Left ventricle myocardium inferior (tissue), 1 donor: ENCODE results near the gene PCBP3. TPM values are rescaled to one million over a fixed set of nuclear protein-coding genes. Genes with fewer than 3 reads are reported as not detected.
"Not testable (repeated sequence)": the region's sequence is repeated elsewhere in the genome, so short reads cannot be mapped to it uniquely, and the experiment has no call there.

Experiments
- DNase-seq: peaks from one replicate; pipeline ENCODE4 v3.0.0-alpha.2; 2020
- H3K27ac ChIP-seq: fragments of 200-600 bp; replicated peaks from 2 replicates; pipeline ENCODE4 v1.8.0; 2021
- H3K27me3 ChIP-seq: fragments of 200-600 bp; 2 replicates; pipeline ENCODE4 v1.8.0; 2021; ENCODE audit warnings: low read depth
- H3K36me3 ChIP-seq: fragments of 200-600 bp; 2 replicates; pipeline ENCODE4 v1.8.0; 2021
- H3K4me1 ChIP-seq: fragments of 200-600 bp; 2 replicates; pipeline ENCODE4 v1.8.0; 2021
- H3K4me3 ChIP-seq: fragments of 200-600 bp; 2 replicates; pipeline ENCODE4 v1.8.0; 2021; ENCODE audit warnings: mild to moderate bottlenecking, moderate library complexity
- H3K9me3 ChIP-seq: fragments of 200-600 bp; replicated peaks from 2 replicates; pipeline ENCODE4 v1.8.0; 2021
- CTCF ChIP-seq: fragments of 200-600 bp; IDR thresholded peaks from 2 replicates; pipeline ENCODE4 v1.8.0; 2021; ENCODE audit warnings: antibody characterized with exemption, mild to moderate bottlenecking, borderline replicate concordance
- intact Hi-C: fragments of 100-400 bp; cut with micrococcal nuclease; formaldehyde crosslinking; loops from one replicate; pipeline ENCODE4 v1.11.0; 2022
- total RNA-seq: library from RNA; stranded (reverse); fragmentation: NEBNext Ultra II Directional; extraction: Animal tissue kit (Norgen Biotek cat#: 25700); gene quantifications from one replicate; pipeline ENCODE4 v1.2.1, GENCODE V29; 2021
- donor health status: DM: no; HTN: yes; CAD: no; lungs with severe emphysema.

The PCBP3 gene
- total RNA-seq, 1 donor from 2014 or later, result 2.9 TPM

DNA sequence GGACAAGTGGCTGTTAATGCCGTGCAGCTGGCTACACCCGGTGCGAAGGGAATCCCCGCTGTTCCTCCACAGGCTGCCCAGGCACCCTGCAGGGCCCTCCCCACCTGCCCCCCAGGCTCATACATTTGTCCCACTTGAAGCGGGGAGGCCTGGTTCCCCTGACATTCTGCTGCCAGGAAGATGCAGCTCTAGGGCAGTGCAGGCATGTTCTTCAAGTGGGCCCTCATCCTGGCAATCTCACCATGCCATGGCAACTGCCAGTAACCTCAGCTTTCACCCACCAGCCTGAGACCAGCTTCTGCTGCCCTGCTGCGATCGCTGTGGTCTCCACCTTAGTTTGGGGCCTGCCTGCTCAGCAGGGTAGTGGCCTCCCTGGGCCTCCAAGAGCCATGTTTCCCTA lies 186.1 kb downstream of the PCBP3 start:
- Histone ChIP-seq H3K27me3 (peaks cover 17% of the 10 kb centered on the region), H3K36me3 (no peaks in the 10 kb centered on the region), H3K4me3 (no peak overlapping the region), H3K4me1 (peaks cover 22% of the 10 kb centered on the region), H3K9me3 (no peaks in the 10 kb centered on the region), H3K27ac (no peak overlapping the region)
- intact Hi-C loops, result no loop called here
- no peak for TF ChIP-seq CTCF
- DNase-seq, result no peak

GRCh38 chr21:45830221-45830640 lies 186.7 kb downstream of the PCBP3 start:
- intact Hi-C loops, result no loop called here
- DNase-seq, result no peak
- H3K4me3 ChIP-seq, result no peak overlapping the region
- H3K4me1 ChIP-seq, result peaks cover 22% of the 10 kb centered on the region
- H3K27ac ChIP-seq, result no peak overlapping the region
- peaks cover 12% of the 10 kb centered on the region for H3K27me3 ChIP-seq
- no peaks in the 10 kb centered on the region for H3K36me3 ChIP-seq
- H3K9me3 ChIP-seq, result no peaks in the 10 kb centered on the region
- no peak for TF ChIP-seq CTCF

DNA sequence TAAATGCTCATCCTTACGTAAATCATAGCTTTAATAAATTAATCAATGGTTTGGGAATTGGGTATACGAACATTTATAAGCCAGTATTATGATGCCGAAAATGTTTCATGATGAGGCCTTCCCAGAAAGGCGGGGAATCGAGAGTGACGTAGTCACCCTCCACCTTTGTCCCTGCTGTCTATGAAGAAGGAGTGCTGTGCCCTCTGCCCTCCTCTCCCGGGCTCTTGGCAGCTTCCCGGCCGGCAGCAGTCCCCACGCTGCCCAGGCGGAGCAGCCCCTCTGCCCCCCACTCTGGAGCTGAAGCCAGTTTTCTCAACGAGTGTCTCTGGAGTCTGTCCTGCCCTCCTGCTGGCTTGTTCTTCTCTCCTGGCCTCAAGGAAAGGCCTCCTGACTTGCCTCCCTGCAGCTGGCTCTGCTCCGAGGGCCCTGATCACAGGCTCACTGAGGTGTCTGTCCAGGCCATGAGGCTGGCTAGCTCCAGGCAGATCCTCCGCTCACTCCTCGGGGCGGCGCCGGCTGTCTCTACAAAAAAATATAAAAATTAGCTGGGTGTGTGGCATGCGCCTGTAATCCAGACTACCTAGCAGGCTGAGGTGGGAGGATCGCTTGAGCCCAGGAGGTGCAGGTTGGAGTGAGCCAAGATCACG lies 187.3 kb downstream of the PCBP3 start:
- no peak overlapping the region for H3K27ac ChIP-seq
- no peak for DNase-seq
- H3K27me3 ChIP-seq, result peaks cover 5% of the 10 kb centered on the region
- TF ChIP-seq CTCF, result no peak
- no peaks in the 10 kb centered on the region for H3K36me3 ChIP-seq
- no peaks in the 10 kb centered on the region for H3K9me3 ChIP-seq
- H3K4me1 ChIP-seq, result peaks cover 22% of the 10 kb centered on the region
- intact Hi-C loops, result no loop called here
- H3K4me3 ChIP-seq, result no peak overlapping the region

DNA sequence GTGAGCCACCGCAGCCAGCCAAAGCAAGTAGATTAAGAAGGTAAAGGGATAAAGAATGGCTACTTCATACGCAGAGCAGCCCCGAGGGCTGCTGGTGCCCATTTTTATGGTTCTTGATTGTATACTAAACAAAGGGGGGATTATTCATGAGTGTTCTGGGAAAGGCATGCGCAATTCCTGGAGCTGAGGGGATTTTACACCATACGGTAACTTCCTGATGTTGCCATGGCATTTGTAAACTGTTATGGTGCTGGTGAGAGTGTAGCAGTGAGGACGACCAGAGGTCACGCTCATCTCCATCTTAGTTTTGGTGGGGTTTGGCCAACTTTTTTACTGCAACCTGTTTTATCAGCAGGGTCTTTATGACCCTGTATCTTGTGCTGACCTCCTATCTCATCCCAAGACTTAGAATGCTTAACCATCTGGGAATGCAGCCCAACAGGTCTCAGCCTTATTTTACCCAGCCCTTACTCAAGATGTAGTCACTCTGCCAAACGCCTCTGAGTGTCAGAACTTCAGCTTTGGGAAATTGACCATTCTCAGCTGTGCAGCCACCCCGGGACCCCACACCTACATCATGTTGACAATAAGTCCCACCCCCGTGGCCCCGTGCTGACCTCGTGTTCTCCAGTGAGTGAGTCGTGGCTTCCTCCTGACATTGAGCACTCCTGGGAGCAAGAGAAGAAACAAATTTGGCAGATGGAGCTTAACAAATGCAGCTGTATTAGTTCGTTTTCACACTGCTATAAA lies 188.6 kb downstream of the PCBP3 start:
- no peak for DNase-seq
- intact Hi-C loops, result no loop called here
- no peak for TF ChIP-seq CTCF
- H3K4me3 ChIP-seq, result no peak overlapping the region
- no peaks in the 10 kb centered on the region for H3K36me3 ChIP-seq
- H3K4me1 ChIP-seq, result peaks cover 22% of the 10 kb centered on the region
- no peaks in the 10 kb centered on the region for H3K9me3 ChIP-seq
- no peaks in the 10 kb centered on the region for H3K27me3 ChIP-seq
- no peak overlapping the region for H3K27ac ChIP-seq

DNA sequence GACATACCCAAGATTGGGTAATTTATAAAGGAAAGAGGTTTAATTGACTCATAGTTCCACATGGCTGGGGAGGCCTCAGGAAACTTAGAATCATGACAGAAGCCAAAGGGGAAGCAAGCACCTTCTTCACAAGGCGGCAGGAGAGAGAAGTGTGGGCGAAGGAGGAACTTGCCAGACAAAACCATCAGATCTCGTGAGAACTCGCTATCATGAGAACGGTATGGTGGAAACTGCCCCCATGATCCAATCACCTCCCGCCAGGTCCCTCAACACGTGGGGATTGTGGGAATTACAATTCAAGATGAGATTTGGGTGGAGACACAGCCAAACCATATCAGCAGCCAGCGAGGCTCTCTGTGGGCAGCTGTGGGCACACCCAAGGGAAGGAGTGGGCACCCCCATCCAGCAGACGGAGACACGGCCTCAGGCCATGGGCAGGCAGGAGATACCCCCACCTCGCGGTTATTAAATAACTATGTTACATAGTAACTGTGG lies 189.3 kb downstream of the PCBP3 start:
- H3K4me3 ChIP-seq, H3K27me3 ChIP-seq, DNase-seq, H3K36me3 ChIP-seq, H3K9me3 ChIP-seq, intact Hi-C loops: not testable (repeated sequence)
- H3K4me1 ChIP-seq, result peaks cover 22% of the 10 kb centered on the region
- H3K27ac ChIP-seq, result peak overlapping the region; percentile 8

GRCh38 chr21:45833414-45833813 lies 189.9 kb downstream of the PCBP3 start:
- no peak for TF ChIP-seq CTCF
- Histone ChIP-seq H3K27ac (peak overlapping the region; percentile 9), H3K4me3 (no peak overlapping the region), H3K36me3 (no peaks in the 10 kb centered on the region), H3K9me3 (no peaks in the 10 kb centered on the region), H3K4me1 (peaks cover 22% of the 10 kb centered on the region), H3K27me3 (no peaks in the 10 kb centered on the region)
- DNase-seq, result peak; percentile 37
- intact Hi-C loops, result no loop called here
